ENCODE measurements around the gene RBMY1A1.
"Not testable (repeated sequence)": the region's sequence is repeated elsewhere in the genome, so short reads cannot be mapped to it uniquely, and the experiment has no call there.

RBMY1A1 gene

GRCh38 chrY:21592059-21592458 lies 57.4 kb downstream of the RBMY1A1 start:
- Histone ChIP-seq H3K36me3 (ENCODE audit: insufficient read depth, low read length) (no peaks in the 10 kb centered on the region), H3K9ac (ENCODE audit: low read depth, low read length) (no peak overlapping the region), H3K27me3 (ENCODE audit: insufficient read depth, low read length, poor library complexity) (no peaks in the 10 kb centered on the region), H3K27ac (ENCODE audit: low read length) (no peak overlapping the region), H3K4me3 (ENCODE audit: low read depth in 1 of 2, low read length in 2 of 2) (no peak overlapping the region), H3K4me1 (ENCODE audit: insufficient read depth, low read length) (no peaks in the 10 kb centered on the region), H3K9me3 (ENCODE audit: insufficient read depth, low read length, severe bottlenecking) (no peaks in the 10 kb centered on the region), H4K20me1 (ENCODE audit: insufficient read depth, low read length) (no peaks in the 10 kb centered on the region), H3K4me2 (ENCODE audit: insufficient read depth, low read length) (no peak overlapping the region), H2AFZ (ENCODE audit: low read depth, low read length) (no peak overlapping the region), H3K79me2 (ENCODE audit: insufficient read depth, low read length) (no peaks in the 10 kb centered on the region)
- no peak for ATAC-seq (ENCODE audit: insufficient read depth, low read depth)
- DNase-seq, result no peak
- TF ChIP-seq CTCF (IDR thresholded peaks at IDR 0.05; ENCODE audit: borderline replicate concordance, extremely low read depth, low read length, poor library complexity, severe bottlenecking), result no peak
- TF ChIP-seq EZH2 (IDR thresholded peaks at IDR 0.05; ENCODE audit: borderline replicate concordance, low read depth, low read length, severe bottlenecking), result no peak

GRCh38 chrY:21596287-21596686 lies 61.6 kb downstream of the RBMY1A1 start:
- not testable (repeated sequence) for H3K4me3 ChIP-seq (ENCODE audit: low read depth in 1 of 2, low read length in 2 of 2); H3K79me2 ChIP-seq (ENCODE audit: insufficient read depth, low read length); H3K36me3 ChIP-seq (ENCODE audit: insufficient read depth, low read length); H2AFZ ChIP-seq (ENCODE audit: low read depth, low read length); H3K9ac ChIP-seq (ENCODE audit: low read depth, low read length); H3K27me3 ChIP-seq (ENCODE audit: insufficient read depth, low read length, poor library complexity); ATAC-seq (ENCODE audit: insufficient read depth, low read depth); H3K4me2 ChIP-seq (ENCODE audit: insufficient read depth, low read length); H3K27ac ChIP-seq (ENCODE audit: low read length); H3K4me1 ChIP-seq (ENCODE audit: insufficient read depth, low read length); H4K20me1 ChIP-seq (ENCODE audit: insufficient read depth, low read length); H3K9me3 ChIP-seq (ENCODE audit: insufficient read depth, low read length, severe bottlenecking); DNase-seq

Measured in DND-41 (cell line).